HPDE6-E6E7 (cell line): ENCODE results near the gene SPDYE2B.
"Not testable (repeated sequence)": the region's sequence is repeated elsewhere in the genome, so short reads cannot be mapped to it uniquely, and the experiment has no call there.

Experiments used
- DNase-seq: peaks from one replicate; pipeline ENCODE4 v3.0.0; 2011; ENCODE audit warnings: missing footprints; ENCODE audit errors: extremely low spot score

The SPDYE2B gene

DNA sequence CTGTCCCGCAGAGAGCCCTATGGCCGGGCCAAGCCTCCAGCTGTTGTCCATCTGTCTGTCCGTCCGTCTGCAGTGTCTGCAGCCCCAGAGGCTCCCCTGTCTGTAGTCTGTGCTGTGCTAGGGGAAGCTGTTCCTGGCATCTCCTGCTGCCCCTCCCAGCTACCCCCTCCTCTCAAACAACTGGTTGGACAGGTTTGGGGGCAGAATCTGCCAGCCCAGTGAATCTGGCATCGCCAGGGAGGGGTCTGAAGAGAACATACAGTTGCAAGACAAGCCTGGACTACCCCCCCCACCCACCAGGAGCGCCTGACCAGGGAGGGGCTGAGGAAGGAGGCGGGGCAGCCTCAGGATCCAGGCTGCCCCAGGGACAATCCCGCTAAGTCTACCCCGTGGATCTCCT is 7.4 kb upstream of the SPDYE2B start, which contains the start of gene UPK3BL1:
UPK3BL1 (minus strand) TSS at position 101 of the 400 bp plus-strand sequence; CDS start at position 51, 50 bp downstream.
- not testable (repeated sequence) for DNase-seq

DNA sequence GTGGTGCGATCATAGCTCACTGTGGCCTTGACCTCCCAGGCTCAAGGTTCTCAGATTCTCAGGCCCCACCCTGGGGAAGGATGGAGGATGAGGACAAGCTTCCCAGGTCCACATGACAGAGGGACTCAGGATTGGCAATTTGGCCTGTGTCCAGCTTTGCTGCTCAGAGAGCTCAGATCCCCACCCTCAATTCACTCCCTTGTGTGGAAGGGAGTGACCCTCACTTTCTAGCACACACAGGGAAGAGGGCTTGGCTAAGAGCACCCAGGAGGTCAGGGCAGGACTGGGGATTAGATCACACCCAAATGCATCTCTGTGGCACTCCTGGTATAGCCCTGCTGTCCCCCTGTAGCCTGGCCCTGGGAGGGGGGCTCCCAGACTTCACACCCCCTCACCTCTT is 6.7 kb upstream of the SPDYE2B start:
- DNase-seq: not testable (repeated sequence)

DNA sequence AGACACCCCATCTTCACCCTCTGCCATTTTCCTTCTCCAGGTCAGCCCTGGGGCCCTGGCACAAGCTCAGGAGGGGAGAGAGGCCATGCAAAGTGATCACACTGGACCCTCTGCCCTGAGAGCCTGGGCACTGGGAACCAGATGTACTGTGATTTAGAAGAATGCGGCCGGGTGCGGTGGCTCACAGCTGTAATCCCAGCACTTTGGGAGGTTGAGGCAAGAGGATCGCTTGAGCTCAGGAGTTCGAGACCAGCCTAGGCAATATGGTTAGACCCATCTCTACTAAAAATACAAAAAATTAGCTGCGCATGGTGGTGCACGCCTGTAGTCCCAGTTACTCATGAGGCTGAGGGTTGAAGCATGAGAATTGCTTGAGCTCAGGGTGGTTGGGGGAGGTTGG is 2.3 kb upstream of the SPDYE2B start:
- not testable (repeated sequence) for DNase-seq

DNA sequence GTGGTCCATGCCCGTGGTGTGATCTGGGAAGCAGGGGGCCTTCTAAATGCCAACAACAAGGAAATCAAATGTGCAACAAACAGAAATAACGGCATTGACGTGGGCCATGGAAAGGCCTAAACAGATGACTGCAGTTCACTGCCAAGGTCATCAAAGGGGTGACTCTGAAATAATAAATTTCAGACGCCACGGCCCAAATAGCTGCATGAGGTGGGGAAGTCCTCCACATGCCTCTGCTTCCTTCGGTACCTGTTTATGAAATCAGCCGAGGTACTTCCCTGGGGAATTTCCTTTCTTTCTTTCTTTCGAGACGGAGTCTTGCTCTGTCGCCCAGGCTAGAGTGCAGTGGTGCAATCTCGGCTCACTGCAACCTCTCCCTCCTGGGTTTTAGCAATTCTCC is 14.6 kb downstream of the SPDYE2B start:
- not testable (repeated sequence) for DNase-seq

DNA sequence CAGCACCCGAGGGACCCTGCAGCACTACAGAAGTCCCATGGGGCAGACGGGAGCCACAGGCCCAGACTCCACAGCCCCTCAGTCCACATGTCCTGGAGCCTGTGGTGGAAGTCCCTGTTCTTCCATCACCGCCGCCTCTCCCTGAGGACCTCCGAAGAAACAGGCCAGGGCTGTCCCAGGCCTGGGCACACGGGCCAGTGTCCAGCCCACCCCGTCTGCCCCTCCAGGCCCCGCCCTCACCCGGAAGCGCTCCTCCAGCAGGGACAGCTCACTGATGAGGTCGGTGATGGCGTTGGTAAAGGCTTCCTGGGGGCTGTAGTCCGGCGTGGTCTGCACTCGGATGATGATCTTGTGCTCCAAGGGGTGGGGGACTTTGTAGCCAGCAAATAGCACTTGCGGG is 16.7 kb downstream of the SPDYE2B start:
- not testable (repeated sequence) for DNase-seq

DNA sequence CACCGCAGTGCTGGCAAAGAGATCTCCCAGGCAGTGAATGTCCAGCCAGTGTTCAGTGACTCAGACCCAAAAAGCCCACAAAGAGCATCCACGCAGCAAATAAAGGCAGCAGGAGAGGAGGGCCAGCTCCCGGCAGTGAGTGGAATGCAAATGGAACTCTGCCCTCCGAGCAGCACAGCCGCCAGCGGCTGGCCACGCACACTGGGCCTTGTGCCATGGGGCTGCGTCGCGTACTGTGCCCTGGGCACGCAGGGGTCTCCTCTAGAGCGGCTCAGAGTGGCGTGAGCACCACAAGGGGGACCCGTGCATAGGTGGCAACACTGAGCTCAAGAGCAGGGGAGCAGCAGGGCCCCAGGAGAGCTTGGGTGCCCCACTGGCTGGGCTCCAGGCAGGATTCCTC is 17.4 kb downstream of the SPDYE2B start:
- DNase-seq: not testable (repeated sequence)

DNA sequence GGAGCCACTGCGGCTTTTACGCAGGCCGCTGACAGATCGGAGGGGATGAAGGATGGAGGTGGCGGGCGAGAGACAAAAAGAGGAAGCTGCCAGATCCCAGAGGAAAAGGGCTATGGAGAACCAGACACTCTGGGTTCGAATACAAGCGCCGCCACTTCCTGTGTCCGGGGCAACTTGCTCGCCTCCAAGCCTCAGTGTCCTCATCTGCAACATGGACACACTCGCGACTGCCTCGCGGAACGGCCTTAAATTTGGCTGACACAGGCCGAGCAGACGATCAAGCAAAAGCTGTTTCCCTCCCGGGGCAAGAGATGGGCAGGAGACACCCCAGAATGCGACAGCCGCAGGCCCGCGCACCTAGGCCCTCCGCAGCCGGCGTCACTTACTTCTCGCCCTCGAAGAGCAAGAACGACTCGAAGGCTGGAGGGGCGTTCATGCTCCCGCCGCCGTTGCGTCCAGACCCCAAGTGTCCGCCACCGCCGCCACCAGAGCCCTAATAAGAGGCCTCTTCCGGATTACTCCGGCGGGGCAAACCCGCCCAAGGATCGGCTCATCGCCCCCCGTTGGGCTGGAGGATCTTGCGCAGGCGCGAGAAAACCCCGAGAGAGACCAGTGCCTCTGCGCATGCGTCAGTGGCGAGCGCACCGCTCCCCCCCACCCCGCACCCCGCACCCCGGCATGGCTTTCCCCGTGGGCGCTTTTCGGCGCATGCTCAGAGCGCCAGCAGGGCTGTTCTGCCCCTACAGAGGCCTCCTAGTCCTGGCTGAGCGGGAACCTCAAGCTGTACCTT is 21.2 kb downstream of the SPDYE2B start, which contains the start of gene POLR2J2:
POLR2J2 (minus strand) TSS at position 498 of the 790 bp plus-strand sequence; CDS start at position 436, 62 bp downstream.
- DNase-seq: not testable (repeated sequence)

DNA sequence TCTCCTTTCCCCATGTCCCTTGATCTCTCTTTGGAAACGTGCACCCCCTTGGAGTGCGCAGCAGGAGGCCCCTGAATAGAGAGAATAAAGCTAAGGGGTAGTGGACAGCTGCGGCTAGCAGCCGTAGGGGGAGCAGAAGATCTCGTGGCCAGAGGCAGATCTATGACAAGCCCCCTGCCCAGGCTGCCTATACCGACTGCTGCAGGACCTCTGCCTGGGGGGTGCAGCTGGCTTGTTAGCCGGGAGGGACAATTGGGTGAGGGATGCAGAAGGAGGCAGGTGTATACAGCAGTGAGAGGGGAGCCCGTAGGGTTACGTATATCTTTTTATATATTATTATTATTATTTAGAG is 21.8 kb downstream of the SPDYE2B start:
- not testable (repeated sequence) for DNase-seq

DNA sequence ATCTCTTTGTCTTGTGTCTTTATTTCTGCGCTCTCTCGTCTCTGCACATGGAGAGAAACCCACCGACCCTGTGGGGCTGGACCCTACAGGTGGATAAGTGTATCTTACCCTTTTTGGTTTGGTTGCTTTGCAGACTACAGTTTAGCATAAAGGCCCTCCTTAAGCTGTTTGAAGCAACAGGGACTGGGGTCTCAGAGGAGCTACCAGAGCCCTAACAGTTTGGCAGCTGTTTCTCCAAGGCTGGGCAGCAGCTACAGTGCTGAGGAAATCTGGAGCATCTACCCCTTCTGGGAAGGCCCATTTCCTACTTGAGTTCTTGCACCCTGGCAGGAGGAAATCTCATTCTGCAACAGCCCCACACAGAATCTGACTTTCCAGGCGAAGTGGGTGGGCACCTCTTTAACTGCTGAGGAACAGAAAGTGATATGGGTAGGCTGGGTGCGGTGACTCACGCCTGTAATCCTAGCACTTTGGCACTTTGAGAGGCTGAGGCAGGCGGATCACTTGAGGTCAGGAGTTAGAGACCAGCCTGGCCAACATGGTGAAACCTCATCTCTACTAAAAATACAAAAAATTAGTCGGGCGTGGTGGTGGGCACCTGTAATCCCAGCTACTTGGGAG is 23.4 kb downstream of the SPDYE2B start:
- DNase-seq: not testable (repeated sequence)

DNA sequence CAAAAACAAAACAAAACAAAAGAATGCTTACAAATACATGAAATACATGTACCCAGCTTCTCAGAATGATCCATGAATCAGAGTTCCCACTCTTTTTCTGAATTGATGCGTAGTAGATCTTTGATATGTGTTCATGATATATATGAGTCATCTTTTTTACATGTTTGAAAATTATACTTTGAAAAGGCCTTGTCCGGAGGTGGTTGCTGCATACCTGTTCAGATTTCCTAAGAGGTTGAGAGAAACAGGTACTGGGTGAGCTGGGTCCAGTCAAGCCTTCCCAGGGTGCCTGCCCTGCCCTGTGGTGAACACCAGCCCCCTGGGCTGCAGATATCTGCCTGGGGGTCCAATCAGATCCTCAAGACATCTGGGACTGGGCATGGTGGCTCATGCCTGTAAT is 25.4 kb downstream of the SPDYE2B start:
- not testable (repeated sequence) for DNase-seq

DNA sequence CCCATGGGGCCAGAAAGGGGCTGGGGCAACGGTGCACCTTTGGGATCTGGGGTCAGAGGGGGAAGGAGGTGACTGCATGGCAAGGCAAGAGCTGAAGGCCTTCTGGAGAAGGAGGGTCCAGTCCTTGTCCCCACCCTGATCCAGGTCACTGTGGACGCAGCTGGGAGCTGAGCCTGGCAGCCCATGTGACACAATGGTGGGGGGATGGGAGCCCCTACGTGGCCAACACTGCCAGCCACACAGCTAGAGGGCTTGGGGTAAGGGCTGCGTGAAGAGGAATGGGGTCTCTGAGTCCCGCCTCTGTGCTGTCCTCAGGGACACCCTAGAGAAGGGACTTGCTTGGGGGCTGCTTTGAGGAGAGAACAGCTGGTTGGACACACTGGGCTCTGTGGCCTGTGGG is 30.7 kb downstream of the SPDYE2B start:
- not testable (repeated sequence) for DNase-seq

DNA sequence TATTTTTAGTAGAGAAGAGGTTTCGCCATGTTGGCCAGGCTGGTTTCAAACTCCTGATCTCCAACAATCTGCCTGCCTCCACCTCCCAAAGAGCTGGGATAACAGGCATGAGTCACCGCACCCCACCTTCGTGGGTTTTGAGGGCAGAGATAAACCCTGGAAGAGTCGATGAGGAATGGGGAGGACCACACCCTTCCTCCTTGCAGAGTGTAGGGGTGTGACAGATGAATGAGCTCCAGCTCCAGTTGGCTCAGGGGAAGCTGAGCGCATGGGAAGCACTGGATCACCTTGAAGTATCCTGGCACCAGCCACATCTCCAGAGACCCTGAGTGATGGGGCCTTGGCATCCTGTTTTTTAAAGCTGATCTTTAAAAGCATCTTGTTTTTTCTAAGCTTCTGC is 32.4 kb downstream of the SPDYE2B start:
- not testable (repeated sequence) for DNase-seq

DNA sequence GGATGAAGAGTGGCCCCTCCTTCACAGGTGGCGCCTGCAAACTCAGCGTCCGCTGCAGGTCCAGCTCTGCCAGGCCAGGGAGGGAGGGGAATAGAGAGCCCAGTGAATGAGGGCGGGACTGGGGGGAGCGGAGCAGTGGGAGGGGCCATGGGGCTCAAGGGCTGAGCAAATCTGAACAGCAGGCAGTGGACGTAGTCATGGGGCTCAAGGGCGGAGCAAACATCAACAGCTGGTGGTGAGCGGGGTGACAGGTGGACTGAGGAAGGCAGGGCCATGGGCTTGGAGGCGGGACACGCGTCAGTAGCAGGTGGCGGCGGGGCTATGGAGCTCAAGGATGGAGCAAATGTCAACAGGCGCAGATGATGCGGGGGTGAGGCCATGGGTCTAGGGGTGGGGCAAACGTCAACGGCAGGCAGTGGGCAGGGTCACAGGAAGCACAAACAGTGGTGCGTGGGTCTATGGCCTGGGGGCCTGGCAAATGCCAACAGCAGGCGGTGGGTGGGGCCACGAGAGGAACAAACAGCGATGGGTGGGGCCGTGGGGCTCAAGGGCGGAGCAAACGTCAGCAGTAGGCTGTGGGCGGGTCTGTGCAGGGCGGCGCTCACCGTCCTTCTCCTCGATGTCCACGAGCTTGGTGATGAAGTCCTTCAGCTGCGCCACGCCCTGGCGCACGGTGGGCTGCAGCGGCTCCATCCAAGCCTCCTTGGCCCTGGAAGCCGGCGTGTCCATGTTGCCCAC is 38.3 kb downstream of the SPDYE2B start:
- DNase-seq: not testable (repeated sequence)

DNA sequence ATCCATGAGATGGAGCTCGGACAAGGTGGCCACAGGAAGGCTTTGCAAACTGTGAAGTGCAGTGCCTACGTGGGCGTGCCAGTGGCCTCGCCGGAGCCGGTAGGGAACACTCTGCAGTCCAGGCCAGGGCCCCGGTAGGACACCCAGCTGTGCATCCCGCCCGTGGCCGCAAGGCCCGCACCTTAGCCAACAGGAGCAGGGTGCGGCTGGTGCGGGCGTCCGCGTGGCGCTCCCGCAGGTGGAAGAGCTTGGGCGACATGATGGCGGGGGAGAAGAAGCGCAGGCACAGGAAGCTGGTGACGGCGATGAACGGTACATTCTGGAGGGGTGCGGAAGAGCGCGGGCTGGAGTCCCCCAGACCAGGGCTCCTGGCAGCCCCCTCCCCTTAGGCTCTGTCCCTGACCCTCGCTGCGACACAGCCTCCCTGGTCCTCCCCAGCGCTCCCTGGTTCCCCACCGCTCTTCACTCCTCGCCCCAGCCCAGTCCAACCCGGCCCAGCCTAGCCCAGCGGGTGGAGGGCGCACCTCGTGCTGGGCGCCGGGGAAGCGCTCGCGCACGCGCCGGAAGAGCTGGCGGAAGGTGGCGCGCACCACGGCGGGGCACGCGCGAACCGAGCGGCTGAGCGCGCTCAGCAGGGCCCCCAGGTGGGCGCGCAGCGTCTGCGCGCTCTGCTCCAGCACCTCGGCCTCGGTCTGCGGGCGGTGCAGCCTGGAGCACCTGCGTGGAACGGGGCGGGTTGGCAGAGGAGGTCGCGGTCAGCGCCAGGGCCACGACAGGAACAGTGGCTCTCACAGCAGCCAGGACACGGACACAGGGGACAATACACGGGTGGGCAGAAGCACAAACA is 39.5 kb downstream of the SPDYE2B start:
- not testable (repeated sequence) for DNase-seq

DNA sequence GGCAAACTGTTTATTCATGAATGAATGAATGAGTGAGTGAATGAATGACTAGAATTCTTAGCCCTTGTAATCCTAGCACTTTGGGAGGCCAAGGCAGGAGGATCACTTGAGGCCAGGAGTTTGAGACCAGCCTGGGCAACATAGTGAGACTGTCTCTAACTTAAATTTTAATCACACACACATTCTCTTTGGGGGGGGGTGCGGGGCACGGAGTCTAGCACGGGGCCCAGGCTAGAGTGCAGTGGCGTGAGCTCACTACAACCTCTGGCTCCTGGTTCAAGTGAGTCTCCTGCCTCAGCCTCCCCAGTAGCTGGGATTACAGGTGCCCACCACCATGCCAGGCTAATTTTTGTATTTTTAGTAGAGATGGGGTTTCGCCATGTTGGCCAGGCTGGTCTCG is 40.5 kb downstream of the SPDYE2B start:
- not testable (repeated sequence) for DNase-seq

DNA sequence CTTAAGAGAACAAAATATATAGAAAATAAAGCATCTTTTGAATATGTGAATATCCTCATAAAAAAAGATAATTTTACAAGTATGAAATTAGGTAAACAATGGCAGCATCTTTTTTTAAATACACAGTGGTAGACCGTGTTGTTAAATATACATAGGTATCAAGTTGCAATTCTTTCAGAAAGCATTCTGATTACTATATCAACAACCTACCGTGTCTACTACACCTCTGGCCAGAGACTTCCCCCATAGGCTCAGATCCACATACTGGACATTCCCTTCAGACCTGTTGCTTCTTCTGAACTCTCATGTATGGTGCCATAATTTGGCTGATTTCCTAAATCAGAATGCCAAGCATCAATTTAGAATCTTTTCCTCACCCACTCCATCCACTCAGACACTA is 43.9 kb downstream of the SPDYE2B start:
- not testable (repeated sequence) for DNase-seq

DNA sequence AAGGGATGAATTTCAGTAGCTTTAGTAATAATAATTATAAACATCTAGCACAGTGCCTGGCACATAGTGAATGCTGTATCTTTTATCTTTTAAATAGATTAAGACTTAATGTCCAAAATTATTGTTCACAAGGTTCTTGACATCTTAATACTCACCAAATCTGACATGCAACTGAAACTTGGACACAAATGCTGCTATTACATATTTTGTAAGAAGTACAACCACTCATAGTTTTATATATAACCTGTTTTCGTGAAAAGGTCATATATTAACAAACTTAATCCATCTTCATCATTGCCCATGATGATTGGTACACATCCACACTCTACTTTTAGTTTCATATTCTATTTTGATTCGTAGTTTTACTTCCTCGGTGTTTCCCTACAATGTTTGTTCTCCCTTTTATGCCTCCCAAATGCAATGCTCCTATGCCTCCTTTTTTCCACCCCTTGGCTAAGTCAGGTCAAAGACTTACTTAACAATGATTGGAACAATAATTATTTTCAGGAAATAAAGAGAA is 45.0 kb downstream of the SPDYE2B start:
- not testable (repeated sequence) for DNase-seq

DNA sequence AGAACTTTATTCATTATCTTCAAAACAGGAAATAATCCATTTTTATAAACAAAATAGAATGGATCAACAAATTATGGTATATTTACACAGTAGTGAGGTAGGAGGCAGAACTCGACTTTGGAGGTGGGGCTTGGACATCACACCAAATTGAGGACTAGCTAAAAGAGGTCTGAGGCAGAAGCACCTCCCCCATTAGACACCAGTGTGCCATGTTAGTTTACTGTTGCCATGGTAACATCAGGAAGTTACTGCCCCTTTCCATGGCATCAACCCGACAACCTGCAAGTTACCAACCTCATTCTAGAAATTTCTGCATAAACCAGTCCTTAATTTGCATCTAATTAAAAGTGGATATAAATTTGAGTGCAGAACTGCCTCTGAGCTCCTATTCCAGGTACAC is 45.9 kb downstream of the SPDYE2B start:
- DNase-seq: not testable (repeated sequence)

DNA sequence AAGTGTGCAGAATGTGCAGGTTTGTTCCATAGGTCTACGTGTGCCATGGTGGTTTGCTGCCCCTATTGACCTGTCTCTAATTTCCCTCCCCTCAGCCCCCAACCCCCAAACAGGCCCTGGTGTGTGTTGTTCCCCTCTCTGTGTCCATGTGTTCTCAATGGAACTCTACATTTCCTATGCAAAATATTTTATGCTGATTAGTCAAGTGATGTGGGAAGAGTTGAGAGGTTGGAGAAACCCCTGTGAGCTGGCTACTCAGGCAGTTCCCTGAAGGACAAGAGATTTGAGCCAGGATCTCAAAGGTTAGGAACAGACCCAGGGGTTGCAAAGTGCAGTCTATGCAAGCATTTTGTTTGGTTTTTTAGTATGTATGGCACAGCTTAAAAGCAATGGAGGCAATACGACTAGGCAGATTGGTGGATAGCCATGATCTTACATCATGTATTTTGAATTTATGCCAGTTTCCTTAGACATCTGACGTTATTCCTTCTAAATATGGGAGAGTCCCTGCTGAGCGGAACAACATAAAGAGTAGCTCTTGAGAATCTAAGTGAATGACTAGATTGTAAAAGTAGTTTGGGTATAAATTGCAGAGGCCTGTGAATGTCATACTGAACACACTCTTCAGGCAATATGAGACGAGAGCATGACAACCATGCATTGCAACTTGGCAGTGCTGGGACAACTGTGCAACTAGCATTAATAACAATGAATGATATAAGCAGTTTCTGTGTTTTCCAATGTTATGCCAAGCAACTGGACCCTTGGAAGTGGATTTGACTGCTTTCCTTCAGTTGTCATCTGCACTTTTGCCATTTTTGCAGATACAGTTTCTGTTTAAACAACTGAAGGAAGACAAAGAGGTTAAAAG is 47.8 kb downstream of the SPDYE2B start:
- not testable (repeated sequence) for DNase-seq
